Suppressor macrophage (primary cell): Measurements from ENCODE around the gene MRM2.
"Not testable (repeated sequence)": the region's sequence is repeated elsewhere in the genome, so short reads cannot be mapped to it uniquely, and the experiment has no call there.

ENCODE experiments used
- DNase-seq, 4 experiments: peaks; one replicate each; pipeline ENCODE4 v3.0.0-alpha.2; 2020 to 2022
- total RNA-seq, 17 experiments: gene quantifications; one replicate each; lab custom pipeline; 2026; ENCODE audit warnings: mixed read lengths in 6 of 17, inconsistent platforms in 3 of 17; lab: John Stamatoyannopoulos, UW

The MRM2 gene
- total RNA-seq = 0 to 0.72 (median 0.11) reads per million in 17 experiments

DNA sequence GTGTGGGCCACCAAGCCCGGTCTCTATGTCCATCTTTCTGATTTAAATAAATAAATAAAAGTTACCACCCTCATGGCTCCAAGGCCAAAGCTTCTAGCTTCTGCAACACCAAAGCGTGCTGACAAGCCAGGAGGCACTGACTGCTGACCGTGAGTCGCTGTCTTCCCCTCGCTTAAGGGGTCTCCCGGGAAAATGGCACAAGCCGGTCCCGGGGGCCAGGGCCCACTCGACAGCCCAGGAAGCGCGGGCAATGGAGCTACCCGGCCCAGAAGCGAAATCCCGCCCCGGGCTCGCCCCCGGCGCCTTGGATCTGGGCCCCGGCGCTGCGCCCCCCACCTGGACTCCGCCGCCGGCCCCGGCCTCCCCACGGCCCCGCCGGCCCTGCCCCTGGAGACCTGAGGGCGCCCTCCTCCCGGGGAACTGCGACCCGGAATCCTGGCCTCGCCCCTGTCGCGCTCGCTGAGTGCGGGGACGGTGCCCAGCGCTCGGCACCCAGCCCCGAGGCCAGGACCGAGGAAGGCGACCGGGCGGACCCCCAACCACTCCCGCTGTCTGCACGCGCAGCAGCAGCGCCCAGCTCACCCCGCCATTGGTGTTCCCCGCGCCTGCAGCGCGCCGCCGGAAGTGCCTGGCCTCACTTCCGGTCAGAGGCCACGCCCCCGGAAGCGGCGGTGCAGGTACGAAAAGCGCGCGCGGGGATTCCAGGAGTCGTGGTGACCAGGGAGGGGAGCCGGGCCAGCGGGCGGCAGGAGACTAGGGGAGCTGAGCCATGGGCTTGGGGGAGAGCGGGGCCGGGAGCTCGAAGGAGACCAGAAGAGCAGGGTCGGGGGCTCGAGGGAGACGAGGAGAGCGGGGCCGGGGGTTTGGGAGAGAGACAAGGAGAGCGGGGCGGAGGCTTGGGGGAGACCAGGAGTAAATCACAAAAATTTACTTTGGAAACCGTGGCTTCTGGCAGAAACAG lies at the start of gene MRM2, which contains the start of gene NUDT1:
Gene MRM2, minus strand, starts transcription at position 626 of the 961 bp plus-strand sequence. Its CDS starts 36 bp downstream, at position 590.
Gene NUDT1, plus strand, starts transcription at position 647 of the 961 bp plus-strand sequence. CDS start 2,349 bp downstream, outside the sequence.
- DNase-seq = peak; percentile 87 to 94 (median 91)

- DNase-seq = no peak
Measured at GRCh38 chr7:2290877-2291276, 48.9 kb upstream of the MRM2 start.

DNA sequence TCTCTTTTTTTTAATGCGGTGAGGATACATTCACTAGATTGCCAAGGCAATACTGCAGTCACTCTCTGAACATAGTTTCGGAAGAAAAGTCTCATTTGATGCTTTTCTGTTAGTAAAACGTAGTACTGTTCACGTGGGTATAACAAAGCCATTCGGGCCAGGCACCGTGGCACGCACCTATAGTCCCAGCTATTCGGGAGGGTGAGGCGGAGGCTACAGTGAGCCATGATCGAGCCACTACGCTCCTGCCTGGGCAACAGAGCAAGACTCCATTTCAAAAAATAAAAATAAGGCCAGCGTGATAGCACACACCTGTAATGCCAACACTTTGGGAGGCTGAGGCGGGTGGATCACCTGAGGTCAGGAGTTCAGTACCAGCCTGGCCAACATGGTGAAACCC lies 47.6 kb upstream of the MRM2 start:
- no peak for DNase-seq

DNA sequence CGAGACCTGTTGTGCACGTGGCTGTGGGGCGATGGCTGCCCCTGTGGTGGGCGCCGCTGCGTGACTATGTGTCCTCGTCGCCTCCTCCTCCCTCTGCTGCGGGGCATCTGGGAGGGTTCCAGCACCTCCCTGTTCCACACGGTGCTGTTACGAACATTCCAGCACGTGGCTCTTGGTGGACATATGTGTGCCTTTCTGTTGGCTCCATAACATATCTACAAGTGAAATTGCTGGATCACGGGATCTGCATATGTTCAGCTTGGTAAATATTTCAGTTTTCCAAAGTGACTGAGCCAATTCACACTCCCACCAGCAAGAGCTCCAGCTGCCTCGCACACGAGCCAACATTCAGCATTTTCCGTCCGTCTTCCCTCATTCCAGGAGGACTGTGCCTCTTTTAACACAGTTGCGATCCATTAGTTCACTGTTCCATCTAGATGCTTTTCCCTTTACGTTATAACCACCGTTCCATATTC lies 47.1 kb upstream of the MRM2 start:
- DNase-seq = no peak

DNA sequence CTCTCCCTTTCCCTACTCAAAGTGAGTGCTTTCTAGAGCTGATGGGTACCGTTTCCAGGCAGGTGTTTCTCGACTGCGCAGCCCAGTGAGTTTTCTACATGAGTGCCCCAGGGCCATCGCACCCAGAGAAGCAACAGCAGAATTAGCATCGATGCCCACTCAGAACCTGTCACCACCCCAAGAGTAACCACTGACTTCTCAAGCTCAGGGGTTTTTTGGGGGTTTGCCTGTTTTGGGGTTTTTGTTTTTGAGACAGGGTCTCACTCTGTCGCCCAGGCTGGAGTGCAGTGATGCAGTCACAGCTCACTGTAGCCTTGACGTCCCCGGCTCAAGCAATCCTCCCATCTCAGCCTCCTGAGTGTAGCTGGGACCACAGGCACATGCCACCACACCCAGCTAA lies 46.5 kb upstream of the MRM2 start:
- no peak for DNase-seq

DNA sequence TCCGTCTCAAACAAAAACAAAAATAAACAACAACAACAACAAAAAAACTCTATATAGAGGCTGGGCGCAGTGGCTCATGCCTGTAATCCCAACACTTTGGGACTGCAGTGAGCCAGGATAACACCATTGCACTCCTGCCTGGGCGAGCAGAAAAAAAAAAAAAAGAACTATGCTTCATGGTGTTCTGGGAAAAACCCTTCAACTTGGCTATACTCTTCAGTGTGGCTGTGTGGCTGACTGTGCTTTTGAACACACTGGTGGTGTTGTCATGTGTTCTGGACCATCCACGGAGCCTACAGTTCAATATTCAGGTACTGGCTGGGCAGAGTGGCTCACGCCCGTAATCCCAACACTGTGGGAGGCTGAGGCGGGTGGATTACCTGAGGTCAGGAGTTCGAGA lies 45.7 kb upstream of the MRM2 start:
- DNase-seq = no peak

- DNase-seq = no peak
Measured at GRCh38 chr7:2283074-2283473, 41.1 kb upstream of the MRM2 start.

DNA sequence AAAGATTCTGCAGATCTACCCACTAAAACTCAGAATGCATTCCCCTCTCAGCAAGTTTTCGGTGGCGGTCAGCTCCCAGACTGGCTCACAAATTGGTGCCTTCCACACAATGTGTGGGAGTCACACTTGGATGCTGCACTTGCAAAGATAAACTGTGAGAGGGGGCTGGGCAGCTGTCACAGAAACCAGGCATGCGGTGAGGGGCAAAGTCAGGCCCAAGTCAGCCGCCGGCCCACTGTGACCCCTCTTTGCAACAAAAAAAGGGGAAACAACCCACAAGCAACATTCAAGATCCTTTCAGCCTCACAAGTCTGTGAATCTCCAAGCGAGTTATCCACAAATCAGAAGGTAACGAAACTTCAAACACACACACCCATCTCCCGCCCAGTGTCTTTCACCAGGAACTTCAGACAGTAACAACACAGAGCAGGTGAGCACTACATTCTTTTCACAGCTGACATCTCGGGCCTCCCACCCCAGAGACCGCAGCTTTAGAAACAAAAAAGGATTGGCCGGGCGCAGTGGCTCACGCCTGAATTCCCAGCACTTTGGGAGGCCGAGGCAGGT lies 40.3 kb upstream of the MRM2 start:
- no peak for DNase-seq

DNA sequence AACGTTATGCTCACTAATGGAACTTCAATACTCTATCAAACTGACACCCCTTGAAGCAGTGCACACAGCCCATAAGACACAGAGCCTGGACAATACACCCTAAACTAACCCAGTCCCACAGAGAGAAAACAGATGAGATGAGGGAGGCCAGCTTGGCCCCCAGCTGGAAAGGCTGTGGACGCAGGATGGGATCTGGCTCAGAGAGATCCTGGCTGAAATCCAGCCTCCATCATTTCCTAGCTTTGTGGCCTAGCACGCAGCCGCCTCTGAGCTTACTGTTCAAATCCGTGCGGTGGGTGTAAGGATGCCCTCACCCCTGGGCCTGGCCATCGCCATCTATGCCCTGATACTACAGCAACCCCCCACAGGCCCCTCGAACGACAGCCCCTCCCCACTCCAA lies 39.5 kb upstream of the MRM2 start:
- DNase-seq = no peak

- DNase-seq = no peak
Measured at GRCh38 chr7:2280424-2280823, 38.4 kb upstream of the MRM2 start.

DNA sequence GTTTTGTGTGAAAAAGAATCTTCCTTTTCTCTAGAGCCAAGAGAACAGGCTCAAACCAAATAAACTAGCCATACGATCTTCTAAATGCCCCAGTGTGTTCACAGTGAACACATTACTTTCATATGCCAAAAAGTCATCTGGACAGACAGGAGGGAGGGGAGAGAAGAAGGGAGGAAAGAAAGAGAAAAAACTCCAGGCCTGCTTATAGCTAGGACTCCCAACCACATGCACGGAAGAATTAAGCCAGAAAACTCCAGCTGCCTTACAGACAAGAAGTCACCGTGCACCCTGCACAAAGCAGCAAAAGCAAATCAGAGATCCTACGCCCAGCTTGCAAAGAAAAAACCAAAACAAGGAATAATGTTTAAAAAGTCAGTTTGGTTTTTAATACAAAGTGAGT lies 37.9 kb upstream of the MRM2 start:
- DNase-seq = no peak

DNA sequence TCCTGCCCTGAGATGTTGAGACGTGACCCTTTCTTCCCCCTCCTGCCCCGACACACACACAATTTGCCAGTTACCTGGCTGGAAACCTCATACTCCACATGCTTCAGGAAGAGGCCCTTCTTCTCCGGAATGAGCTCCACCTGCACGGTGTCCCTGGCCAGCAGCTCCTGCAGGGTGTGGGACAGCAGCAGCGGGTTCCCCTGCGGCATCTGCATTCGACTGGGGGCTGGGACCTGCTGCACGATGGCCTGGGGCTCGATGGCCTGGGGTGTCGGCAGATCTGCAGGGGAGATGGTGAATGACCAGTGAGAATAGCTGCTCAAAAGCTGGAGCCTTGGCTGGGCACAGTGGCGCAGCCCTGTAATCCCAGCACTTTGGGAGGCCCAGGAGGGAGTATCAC lies 36.0 kb upstream of the MRM2 start:
- DNase-seq = no peak

DNA sequence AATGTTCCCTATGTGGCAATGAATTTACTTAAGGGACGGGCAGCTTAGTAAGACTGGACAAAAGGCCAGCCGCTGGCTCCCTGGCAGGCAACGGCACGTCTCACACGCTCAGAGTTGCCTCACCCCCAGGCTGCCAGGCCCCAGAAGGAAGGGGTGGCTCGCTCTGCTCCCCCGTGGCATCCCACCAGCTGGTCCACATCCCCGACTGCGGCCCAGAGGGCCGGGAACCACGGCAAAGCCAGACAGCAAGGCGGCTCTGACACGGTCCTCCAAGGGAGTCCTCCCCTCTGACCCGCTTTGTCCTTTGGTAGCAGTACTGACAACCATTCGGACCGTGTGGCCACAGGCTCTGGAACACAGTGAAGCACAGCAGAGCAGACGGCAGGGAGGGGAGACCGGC lies 34.1 kb upstream of the MRM2 start:
- no peak for DNase-seq

DNA sequence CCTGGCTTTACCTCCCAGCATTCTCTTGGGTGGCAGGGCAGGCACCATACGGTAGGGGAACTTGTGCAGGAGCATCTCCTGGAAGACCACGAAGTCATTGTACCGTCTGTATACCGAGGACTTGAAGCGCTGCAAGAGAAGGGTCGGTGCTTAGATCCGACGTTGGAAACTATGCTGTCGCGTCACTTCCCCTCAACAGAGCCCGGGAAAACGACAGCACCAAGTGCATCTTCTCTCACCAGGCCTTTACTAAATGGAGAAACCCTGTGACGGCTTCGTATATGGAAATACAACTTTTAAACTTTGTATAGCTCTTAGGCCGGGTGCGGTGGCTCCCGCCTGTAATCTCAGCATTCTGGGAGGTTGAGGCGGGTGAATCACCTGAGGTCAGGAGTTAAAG lies 33.1 kb upstream of the MRM2 start:
- no peak for DNase-seq

DNA sequence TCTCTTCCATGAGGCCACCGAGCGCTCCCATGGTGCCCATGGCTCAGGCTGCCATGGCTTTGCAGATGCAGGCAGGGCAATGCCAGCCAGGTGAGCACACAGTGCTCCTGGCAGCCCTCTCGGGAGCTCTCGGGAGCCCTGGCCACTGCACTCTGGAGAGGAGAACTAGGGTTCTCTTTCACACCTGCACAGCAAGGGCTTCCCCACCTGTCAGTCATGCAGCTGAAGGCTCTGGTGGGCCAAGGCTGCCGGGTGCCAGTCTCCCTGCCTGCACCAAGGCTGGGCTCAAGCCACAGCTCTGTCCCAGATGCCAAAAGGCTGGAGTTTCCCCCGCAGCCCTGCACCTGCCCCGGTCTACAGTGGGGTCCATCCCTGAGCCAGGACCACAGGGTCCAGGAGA lies 32.7 kb upstream of the MRM2 start:
- DNase-seq = no peak

DNA sequence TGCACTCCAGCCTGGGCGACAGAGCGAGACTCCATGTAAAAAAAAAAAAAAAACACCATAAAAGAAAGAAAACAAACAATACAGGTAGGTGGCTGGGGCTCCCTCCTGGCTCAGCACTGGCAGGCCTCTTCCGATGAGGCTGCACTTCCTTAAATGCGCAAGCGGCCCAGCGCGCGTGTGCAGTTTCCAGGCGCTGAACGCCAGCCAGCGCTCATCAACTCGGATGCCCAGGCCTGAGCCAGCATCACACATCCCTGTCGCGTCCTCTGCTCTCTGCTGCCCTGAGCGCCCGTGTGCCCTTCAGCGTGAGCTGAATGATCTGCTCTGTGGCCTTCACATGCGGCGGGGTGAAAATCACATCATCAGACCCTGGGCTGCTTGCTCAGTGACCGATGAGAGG lies 31.9 kb upstream of the MRM2 start:
- DNase-seq = no peak

DNA sequence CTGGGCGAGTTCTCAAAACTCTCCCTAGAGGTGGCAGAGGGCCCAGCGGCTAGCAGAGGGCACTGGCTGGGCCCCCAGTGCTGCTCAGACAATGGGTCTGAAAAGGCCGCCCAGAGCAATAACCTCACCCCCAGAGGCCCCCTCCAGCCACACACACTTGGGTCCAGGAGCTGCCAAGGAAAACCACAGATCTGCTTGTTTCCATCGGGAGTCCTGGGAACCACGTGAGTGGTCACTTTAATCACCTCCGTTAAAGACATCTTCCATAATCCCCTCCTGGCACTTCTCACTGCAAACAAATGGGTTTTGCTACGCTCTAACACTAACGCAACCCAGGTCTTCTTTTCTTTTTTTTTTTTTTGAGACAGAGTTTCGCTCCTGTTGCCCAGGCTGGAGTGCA lies 30.0 kb upstream of the MRM2 start:
- no peak for DNase-seq

GRCh38 chr7:2271273-2272026 lies 29.4 kb upstream of the MRM2 start:
- no peak for DNase-seq

DNA sequence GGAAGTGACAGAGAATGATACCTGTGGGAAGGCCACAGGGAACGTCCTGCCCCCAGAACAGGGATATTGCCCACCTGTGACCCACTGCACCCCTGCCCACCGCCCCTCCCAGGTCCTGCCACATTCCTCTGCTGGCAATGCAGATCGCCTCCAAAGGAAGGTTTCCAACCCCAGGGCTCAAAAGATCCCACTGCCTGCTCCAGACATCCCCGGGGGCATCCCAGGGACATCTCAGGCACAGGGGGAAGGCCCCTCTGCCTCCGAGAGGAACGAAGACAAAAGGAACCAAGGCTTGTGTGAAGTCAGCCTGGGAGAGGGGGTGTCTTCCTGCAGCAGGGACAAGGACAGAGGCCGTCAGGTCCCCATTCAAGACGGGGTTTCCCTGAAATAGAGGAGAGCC lies 28.5 kb upstream of the MRM2 start:
- DNase-seq = no peak

GRCh38 chr7:2269991-2270460 lies 28.0 kb upstream of the MRM2 start:
- DNase-seq = no peak

DNA sequence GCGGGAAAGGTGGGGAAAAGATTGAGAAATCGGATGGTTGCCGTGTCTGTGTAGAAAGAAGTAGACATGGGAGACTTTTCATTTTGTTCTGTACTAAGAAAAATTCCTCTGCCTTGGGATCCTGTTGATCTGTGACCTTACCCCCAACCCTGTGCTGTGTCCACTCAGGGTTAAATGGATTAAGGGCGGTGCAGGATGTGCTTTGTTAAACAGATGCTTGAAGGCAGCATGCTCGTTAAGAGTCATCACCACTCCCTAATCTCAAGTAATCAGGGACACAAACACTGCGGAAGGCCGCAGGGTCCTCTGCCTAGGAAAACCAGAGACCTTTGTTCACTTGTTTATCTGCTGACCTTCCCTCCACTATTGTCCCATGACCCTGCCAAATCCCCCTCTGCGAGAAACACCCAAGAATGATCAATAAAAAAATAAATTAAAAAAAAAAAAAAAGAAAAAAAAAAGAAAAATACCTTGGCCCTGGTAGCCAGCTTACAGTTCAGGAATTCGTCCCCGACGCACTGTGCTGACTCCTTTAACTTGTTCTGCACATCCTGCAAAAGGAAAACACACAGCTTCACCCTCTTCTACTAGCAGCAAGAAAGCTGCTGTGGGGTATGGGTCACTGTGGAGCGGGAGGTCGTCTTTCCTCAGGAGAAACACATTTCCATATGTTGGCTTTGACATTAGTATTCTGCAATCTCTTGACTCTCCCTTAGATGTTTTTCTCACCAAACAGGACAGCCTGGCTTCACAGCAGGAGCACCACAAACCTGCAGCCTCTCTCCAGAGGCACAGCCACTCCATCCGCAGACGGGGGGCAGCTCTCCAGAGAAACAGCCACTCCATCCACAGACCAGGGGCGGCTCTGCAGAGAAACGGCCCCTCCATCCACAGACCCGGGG lies 27.3 kb upstream of the MRM2 start:
- not testable (repeated sequence) for DNase-seq

DNA sequence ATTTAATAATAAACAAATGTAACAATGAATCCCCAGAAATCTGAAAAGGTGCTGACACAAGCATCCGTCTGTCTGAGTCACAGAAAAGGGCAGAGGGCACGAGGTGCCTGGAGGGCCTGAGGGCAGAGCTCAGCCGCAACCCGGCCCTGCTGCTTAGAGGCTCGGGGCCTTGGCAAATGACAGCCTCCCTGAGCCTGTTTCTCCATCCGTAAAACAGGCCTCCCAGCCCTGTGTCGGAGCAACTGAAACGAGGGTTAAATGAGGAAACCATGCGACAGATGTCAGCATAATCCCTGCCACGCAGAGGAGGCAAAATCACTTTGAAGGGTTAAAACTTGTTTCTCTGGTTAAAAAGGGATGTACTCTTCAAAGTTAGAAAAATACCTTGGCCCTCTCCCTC lies 24.9 kb upstream of the MRM2 start:
- DNase-seq = no peak
